BE2C (cell line): ENCODE results near the gene IL1F10.

Experiments
- DNase-seq: peaks from one replicate; pipeline ENCODE4 v3.0.0-alpha.2; 2020
- H3K27me3 ChIP-seq: fragments of 250-450 bp; sonication (Bioruptor Pico); 2 replicates; pipeline ENCODE4 v1.5.1; 2020; ENCODE audit warnings: mild to moderate bottlenecking
- H3K36me3 ChIP-seq: fragments of 250-450 bp; sonication (Bioruptor Pico); 2 replicates; pipeline ENCODE4 v1.5.1; 2020; ENCODE audit warnings: mild to moderate bottlenecking
- H3K4me1 ChIP-seq: fragments of 250-450 bp; sonication (Bioruptor Pico); 2 replicates; pipeline ENCODE4 v1.5.1; 2020
- H3K4me3 ChIP-seq: 2 replicates; pipeline ENCODE4 v1.5.1; 2011; ENCODE audit warnings: low read depth, low read length
- H3K9me3 ChIP-seq: fragments of 250-450 bp; sonication (Bioruptor Pico); 2 replicates; pipeline ENCODE4 v1.5.1; 2020
- CTCF ChIP-seq: IDR thresholded peaks from 2 replicates; pipeline ENCODE4 v1.5.1; 2012; ENCODE audit warnings: mild to moderate bottlenecking, low read depth, low read length

IL1F10 gene

GRCh38 chr2:113039719-113040118 is 28.1 kb upstream of the IL1F10 start:
- no peaks in the 10 kb centered on the region for H3K27me3 ChIP-seq
- H3K4me3 ChIP-seq = no peak overlapping the region
- H3K36me3 ChIP-seq = no peaks in the 10 kb centered on the region
- DNase-seq = no peak
- TF ChIP-seq CTCF = no peak
- no peaks in the 10 kb centered on the region for H3K9me3 ChIP-seq
- H3K4me1 ChIP-seq = no peaks in the 10 kb centered on the region

GRCh38 chr2:113041871-113042270 is 25.9 kb upstream of the IL1F10 start:
- Histone ChIP-seq H3K36me3 (no peaks in the 10 kb centered on the region), H3K27me3 (no peaks in the 10 kb centered on the region), H3K4me3 (no peak overlapping the region), H3K4me1 (no peaks in the 10 kb centered on the region), H3K9me3 (no peaks in the 10 kb centered on the region)
- DNase-seq = no peak
- no peak for TF ChIP-seq CTCF

- no peaks in the 10 kb centered on the region for H3K27me3 ChIP-seq
- no peaks in the 10 kb centered on the region for H3K36me3 ChIP-seq
- DNase-seq = no peak
- no peaks in the 10 kb centered on the region for H3K4me1 ChIP-seq
- no peak overlapping the region for H3K4me3 ChIP-seq
- no peaks in the 10 kb centered on the region for H3K9me3 ChIP-seq
- TF ChIP-seq CTCF = no peak
These were observed 21.3 kb upstream of the IL1F10 start for GRCh38 chr2:113046465-113046864.

- Histone ChIP-seq H3K4me3 (no peak overlapping the region), H3K9me3 (no peaks in the 10 kb centered on the region), H3K27me3 (no peaks in the 10 kb centered on the region), H3K4me1 (no peaks in the 10 kb centered on the region), H3K36me3 (no peaks in the 10 kb centered on the region)
- DNase-seq = no peak
- no peak for TF ChIP-seq CTCF
These were observed 16.6 kb upstream of the IL1F10 start for GRCh38 chr2:113050921-113051895.

GRCh38 chr2:113052396-113052917 is 15.3 kb upstream of the IL1F10 start, which contains the start of gene IL36B:
TSS of gene IL36B (minus strand) at chr2:113052867.
- H3K27me3 ChIP-seq = no peaks in the 10 kb centered on the region
- no peaks in the 10 kb centered on the region for H3K4me1 ChIP-seq

More at GRCh38 chr2:113052396-113052917, 15.3 kb upstream of the IL1F10 start, which contains the start of gene IL36B:
- Histone ChIP-seq H3K9me3 (no peaks in the 10 kb centered on the region), H3K36me3 (no peaks in the 10 kb centered on the region), H3K4me3 (no peak within 1 kb of the TSS)
- no peak for DNase-seq
- no peak for TF ChIP-seq CTCF
